Psoas muscle (tissue), 8 donors: Measurements from ENCODE around the gene ZBTB18. TPM values are rescaled to one million over a fixed set of nuclear protein-coding genes. Genes with fewer than 3 reads are reported as not detected.

Source experiments
- ATAC-seq, 4 donors: fragments of 200-7000 bp; cut with Tn5 transposase; one replicate each; pipeline ENCODE4 v1.9.1; 2020; ENCODE audit warnings: moderate library complexity in 3 of 4, mild to moderate bottlenecking in 2 of 4
- DNase-seq, 2 donors: peaks; one replicate each; pipeline ENCODE4 v3.0.0-alpha.2; 2020
- H3K27ac ChIP-seq: fragments of 200-600 bp; one replicate; pipeline ENCODE4 v1.8.0; 2022
- H3K27me3 ChIP-seq, 3 donors: fragments of 200-600 bp in 1 of 3; one replicate each; pipeline versions ENCODE4 v1.6.1 to v1.8.0; 2013 to 2022; ENCODE audit warnings: low read length in 2 of 3, mild to moderate bottlenecking in 2 of 3, moderate library complexity in 1 of 3; ENCODE audit not compliant: insufficient read depth in 3 of 3
- H3K36me3 ChIP-seq, 2 donors: fragments of 200-600 bp in 1 of 2; one replicate each; pipeline versions ENCODE4 v1.6.1 to v1.8.0; 2013 to 2022; ENCODE audit warnings: low read depth in 1 of 2, mild to moderate bottlenecking in 1 of 2, moderate library complexity in 1 of 2; ENCODE audit not compliant: insufficient read depth in 1 of 2
- H3K4me1 ChIP-seq: fragments of 200-600 bp; one replicate; pipeline ENCODE4 v1.8.0; 2022
- H3K4me3 ChIP-seq: fragments of 200-600 bp; one replicate; pipeline ENCODE4 v1.8.0; 2022; ENCODE audit warnings: mild to moderate bottlenecking
- H3K9me3 ChIP-seq: fragments of 200-600 bp; one replicate; pipeline ENCODE4 v1.8.0; 2022
- CTCF ChIP-seq: fragments of 200-600 bp; IDR thresholded peaks from one replicate; pipeline ENCODE4 v1.8.0; 2022; ENCODE audit warnings: antibody characterized with exemption
- WGBS, 3 donors: extraction: QIAGEN DNeasy Blood & Tissue Kit; methylation state at CpG; one replicate each; pipeline versions ENCODE4 v1.1.6 to v1.1.7; 2013; 5-methylcytosine and 5-hydroxymethylcytosine counted together
- intact Hi-C, 2 donors: fragments of 100-400 bp; cut with DNase I; formaldehyde crosslinking; loops; one replicate each; pipeline versions ENCODE4 v1.11.0 to v1.14.2; 2022
- polyA plus RNA-seq, 3 donors: library from polyadenylated mRNA; stranded (reverse); fragments of 200-250 nt; gene quantifications; one replicate each; pipeline ENCODE4 v1.2.3, GENCODE V29; 2013
- total RNA-seq, 4 donors: library from RNA; stranded (reverse); fragmentation: NEBNext Ultra II Directional in 2 of 4; extraction: Animal tissue kit (Norgen Biotek cat#: 25700) in 2 of 4; gene quantifications; one replicate each; pipeline versions ENCODE4 v1.2.1 to v1.2.4, GENCODE V29; 2021 to 2023
- donor health status: healthy with polysubstance abuse.
- donor health status: DM: no; HTN: no; CAD: no; lungs with moderate emphysema.
- donor health status: Bipolar disorder and iron deficiency.
- donor health status: healthy.
- donor health status: DM: yes; HTN: yes; CAD: no.
- donor health status: DM: no; HTN: no; CAD: no.
- donor health status: DM: no; HTN: no; CAD: no.
- donor health status: DM: yes; HTN: yes; CAD: no.

Gene ZBTB18
- total and polyA plus RNA-seq, 7 donors, result 18.8 to 85.0 (median 53.8) TPM

GRCh38 chr1:244022311-244022710, 28.8 kb upstream of the ZBTB18 start:
- 87 to 91% (median 89%) methylated on average over 2 of the region's 2 CpGs for WGBS, 3 donors
- no peak for TF ChIP-seq CTCF
- Histone ChIP-seq H3K4me1 (no peaks in the 10 kb centered on the region), H3K27me3 (no peaks in the 10 kb centered on the region), H3K27ac (no peak overlapping the region), H3K36me3 (no peaks in the 10 kb centered on the region), H3K9me3 (no peaks in the 10 kb centered on the region), H3K4me3 (no peak overlapping the region)
- intact Hi-C loops, result no loop called here
- DNase-seq, result peak in 1 of 2 donors; percentile 62
- ATAC-seq, result no peak

- Histone ChIP-seq H3K27me3 (no peaks in the 10 kb centered on the region), H3K4me3 (no peak overlapping the region), H3K36me3 (no peaks in the 10 kb centered on the region), H3K4me1 (no peaks in the 10 kb centered on the region), H3K9me3 (no peaks in the 10 kb centered on the region), H3K27ac (no peak overlapping the region)
- TF ChIP-seq CTCF, result no peak
- ATAC-seq (no peak), DNase-seq (no peak)
- WGBS, 3 donors, result 89 to 93% (median 91%) methylated on average over 9 of the region's 9 CpGs
- intact Hi-C loops, result no loop called here
These were observed 28.1 kb upstream of the ZBTB18 start for GRCh38 chr1:244022864-244023440.

- no peak overlapping the region for H3K4me3 ChIP-seq
- H3K27me3 ChIP-seq, result no peaks in the 10 kb centered on the region
- no peak for ATAC-seq
- no peak for TF ChIP-seq CTCF
- WGBS, 3 donors, result 82 to 88% (median 82%) methylated on average over 17 of the region's 17 CpGs
- no peak for DNase-seq
- H3K36me3 ChIP-seq, result no peaks in the 10 kb centered on the region
- H3K27ac ChIP-seq, result no peak overlapping the region
- intact Hi-C loops, result no loop called here
- no peaks in the 10 kb centered on the region for H3K4me1 ChIP-seq
- no peaks in the 10 kb centered on the region for H3K9me3 ChIP-seq
These were observed 23.5 kb upstream of the ZBTB18 start for GRCh38 chr1:244027491-244028145.

- no peaks in the 10 kb centered on the region for H3K4me1 ChIP-seq
- WGBS, 3 donors, result 71 to 81% (median 72%) methylated on average over 3 of the region's 3 CpGs
- H3K9me3 ChIP-seq, result no peaks in the 10 kb centered on the region
- H3K4me3 ChIP-seq, result no peak overlapping the region
- H3K27me3 ChIP-seq, result no peaks in the 10 kb centered on the region
- intact Hi-C loops, result no loop called here
- no peak for TF ChIP-seq CTCF
- no peaks in the 10 kb centered on the region for H3K36me3 ChIP-seq
- DNase-seq (no peak), ATAC-seq (no peak)
- no peak overlapping the region for H3K27ac ChIP-seq
These were observed 22.4 kb upstream of the ZBTB18 start for GRCh38 chr1:244028701-244029100.

GRCh38 chr1:244029124-244029523, 22.0 kb upstream of the ZBTB18 start:
- TF ChIP-seq CTCF, result no peak
- Histone ChIP-seq H3K27me3 (no peaks in the 10 kb centered on the region), H3K36me3 (no peaks in the 10 kb centered on the region), H3K4me3 (no peak overlapping the region), H3K27ac (no peak overlapping the region), H3K9me3 (no peaks in the 10 kb centered on the region), H3K4me1 (no peaks in the 10 kb centered on the region)
- DNase-seq (no peak), ATAC-seq (no peak)
- intact Hi-C loops, result no loop called here
- WGBS, 3 donors, result 62 to 69% (median 65%) methylated on average over 3 of the region's 3 CpGs
